ENCODE results near the gene TMC4.
"Not testable (repeated sequence)": the region's sequence is repeated elsewhere in the genome, so short reads cannot be mapped to it uniquely, and the experiment has no call there.

DNA sequence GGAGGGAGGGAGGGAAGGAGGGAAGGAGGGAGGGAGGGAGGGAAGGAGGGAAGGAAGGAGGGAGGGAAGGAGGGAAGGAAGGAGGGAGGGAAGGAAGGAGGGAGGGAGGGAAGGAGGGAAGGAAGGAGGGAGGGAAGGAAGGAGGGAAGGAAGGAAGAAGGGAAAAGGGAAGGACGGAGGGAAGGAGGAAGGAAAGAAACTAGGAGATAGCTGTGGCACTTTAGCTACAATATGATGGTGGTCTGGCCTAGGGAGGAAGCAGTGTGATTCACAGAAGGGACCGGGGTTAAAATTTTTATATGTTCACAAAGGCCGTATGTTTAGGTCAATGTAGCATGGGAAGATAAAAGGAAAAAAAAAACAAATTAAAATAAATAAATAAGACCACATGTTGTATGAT, 8.9 kb upstream of the TMC4 start:
- TF ChIP-seq CTCF (IDR thresholded peaks at IDR 0.05; ENCODE audit: low read depth, low read length, missing input control); YY1 (IDR thresholded peaks at IDR 0.05); MAX (IDR thresholded peaks at IDR 0.05); FOXA2 (IDR thresholded peaks at IDR 0.05); JUND (IDR thresholded peaks at IDR 0.05); TAF1 (conservative IDR thresholded peaks at IDR 0.05): not testable (repeated sequence)
